ENCODE measurements around the gene IER5.

IER5 gene

GRCh38 chr1:181099152-181100014 is 10.9 kb downstream of the IER5 start:
- DNase-seq (ENCODE audit: low spot score) = no peak

GRCh38 chr1:181100015-181100905 is 11.8 kb downstream of the IER5 start:
- no peak for DNase-seq (ENCODE audit: low spot score)

DNA sequence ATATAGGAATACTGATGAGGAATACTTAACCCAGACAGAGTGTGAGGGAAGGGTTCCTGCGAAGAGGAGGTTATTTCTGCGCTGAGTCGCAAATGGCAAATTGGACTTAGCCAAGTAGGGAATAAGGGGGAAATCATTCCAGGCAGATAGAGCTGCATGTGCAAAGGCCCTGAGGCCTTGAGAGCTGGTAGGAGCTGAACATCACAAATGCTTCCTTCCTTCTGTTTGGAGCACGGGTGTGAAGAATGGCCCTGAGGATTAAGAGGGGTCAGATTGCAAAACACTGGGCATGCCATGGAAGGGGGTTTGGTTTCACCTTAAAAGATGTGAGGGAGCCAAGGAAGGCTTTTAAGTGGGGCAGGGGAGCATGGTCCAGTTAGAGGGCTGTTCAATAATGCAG is 12.4 kb downstream of the IER5 start:
- DNase-seq (ENCODE audit: low spot score) = no peak

DNA sequence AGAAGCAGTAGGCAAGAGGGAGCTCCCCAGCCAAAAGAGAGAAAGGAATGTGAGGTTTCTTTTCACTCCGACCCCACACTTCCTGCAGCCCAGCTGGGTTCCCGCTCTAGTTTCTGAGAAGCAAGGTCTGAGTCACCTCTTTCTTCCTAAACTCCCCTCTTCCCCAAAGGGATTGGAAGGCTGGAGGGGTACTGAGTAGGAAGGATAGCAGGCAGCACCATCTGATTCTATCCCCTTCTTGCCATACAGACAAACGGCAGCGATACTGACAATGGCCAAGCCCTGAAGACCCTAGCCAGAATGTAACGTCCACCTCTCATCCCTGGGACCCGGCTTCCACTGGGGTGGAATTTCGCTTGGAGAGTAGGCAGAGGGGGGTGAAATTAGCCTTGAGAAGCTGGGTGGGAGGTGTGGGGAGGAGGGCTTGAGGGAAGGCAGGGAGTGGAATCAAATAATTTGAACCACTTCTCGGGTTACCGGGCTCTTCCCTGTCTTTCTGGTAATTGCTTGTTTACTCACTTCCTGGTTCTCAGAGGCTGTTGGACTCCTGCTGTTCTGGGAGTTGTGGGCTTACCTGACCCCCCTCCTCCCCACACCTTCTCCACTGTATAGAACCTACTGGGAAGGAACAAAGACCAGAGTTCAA is 13.2 kb downstream of the IER5 start:
- no peak for DNase-seq (ENCODE audit: low spot score)

DNA sequence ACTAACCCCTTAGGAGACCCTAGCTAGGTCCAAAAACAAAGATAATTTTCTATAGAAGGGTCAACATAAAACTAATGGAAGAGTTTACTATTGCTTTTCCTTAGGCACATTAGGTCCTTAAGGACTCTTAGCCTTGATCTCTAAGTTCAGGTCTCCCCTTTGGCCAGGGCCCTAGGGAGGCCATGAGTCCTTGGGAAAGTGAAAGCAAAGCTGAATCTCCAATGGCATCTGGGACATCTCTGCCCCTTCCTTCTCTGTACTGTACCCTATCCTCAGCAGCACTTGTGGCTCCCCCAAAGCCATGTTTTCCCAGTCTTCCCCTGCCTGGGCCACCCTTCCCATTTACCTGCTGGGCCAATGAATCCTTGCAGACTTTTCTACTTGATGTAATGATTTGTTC is 14.3 kb downstream of the IER5 start:
- DNase-seq (ENCODE audit: low spot score) = no peak

DNA sequence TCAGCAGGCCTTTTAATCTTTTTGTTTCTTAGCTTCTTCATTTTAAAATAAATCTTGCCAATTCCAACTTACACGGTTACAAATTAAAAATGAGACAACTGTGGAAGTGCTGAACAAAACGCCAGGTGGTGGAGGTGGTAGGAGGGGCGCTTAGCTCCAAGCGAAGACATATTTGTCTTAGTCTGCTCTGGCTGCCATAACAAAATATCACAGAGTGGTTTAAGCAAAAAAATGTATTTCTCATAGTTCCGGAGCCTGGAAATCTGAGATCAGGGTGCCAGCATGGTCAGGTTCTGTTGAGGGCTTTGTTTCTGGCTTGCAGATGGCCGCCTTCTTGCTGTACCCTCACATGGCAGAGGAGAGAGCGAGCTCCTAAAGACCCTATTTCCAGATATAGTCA is 14.9 kb downstream of the IER5 start:
- DNase-seq (ENCODE audit: low spot score) = no peak

DNA sequence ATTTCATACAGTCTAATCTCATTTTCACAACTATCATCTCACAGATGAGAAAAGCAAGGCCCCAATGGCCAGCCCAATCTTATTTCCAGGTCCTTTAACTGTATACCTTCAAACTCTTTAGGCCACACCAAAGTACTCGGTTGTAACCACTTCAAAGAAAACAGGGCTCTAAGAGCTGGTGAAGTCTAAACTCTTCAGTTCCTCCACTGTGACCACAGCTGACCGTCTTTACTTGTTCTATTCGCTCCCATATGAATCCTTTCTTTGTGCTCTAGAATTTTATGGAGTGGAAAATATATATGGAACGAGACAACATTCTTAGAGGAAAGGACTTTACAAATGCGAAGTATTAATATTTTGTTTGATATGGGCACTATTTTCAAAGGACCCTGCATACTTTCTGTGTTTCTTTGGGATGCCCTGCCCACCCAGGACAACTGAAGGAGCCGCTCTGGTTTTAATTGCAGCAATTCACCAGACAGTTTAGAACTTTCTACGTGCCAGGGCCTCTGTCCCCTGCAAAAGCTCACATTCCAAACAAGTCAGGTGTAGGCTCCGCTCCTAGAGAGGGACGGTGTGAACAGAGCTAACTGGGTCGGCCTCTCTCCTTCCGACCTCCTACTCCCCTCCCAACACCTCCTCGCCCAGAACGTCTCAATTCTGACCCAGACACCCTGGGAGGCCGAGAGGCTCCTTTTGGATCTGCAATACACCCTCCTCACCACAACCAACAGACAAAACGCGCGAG is 15.7 kb downstream of the IER5 start:
- no peak for DNase-seq (ENCODE audit: low spot score)

GRCh38 chr1:181104790-181105133 is 16.3 kb downstream of the IER5 start:
- no peak for DNase-seq (ENCODE audit: low spot score)

DNA sequence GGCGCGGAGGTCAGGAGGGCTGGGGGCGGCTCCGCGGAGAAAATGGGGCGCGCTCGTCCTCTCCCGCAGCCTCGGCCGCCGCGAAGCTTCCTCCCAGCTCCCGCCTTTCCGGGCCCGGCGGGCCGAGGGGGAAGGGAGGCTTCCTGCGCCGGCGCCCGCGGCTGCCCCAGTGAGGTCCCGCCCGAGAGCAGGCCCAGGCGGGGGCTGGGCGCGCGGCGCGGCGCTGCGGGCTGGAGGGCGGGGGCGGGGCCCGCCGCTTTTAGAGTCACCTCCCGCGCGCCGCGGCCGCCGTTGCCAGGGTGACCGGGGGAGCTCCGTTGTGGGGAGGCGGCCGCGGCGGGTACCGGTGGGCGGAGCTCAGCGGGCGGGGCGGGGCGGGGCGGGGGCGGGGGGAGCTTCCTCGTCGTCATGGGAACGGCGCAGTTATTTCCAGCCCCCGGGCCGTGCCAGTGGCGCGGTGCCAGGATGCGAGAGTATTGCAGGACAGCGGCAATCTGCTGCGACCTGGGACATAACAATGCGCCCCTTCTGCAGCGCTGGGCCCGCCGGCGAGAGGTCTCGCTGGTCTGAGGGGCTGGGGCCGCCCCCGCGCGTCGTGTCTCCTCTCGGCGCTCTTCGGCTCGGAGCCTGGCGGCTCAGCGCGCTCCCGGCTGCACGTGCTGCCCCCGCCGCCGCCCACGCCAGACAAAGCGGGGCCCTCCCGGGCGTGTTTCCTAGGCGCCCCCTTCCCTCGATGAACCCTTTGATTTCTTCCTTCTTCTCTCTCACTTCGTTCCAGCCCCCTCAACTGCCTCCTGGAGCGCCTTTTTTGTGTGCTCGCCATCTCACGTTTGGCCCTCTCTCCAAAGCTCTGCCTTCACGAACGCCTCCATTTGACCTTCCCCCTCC is 16.9 kb downstream of the IER5 start:
- DNase-seq (ENCODE audit: low spot score) = peak; percentile 92

DNA sequence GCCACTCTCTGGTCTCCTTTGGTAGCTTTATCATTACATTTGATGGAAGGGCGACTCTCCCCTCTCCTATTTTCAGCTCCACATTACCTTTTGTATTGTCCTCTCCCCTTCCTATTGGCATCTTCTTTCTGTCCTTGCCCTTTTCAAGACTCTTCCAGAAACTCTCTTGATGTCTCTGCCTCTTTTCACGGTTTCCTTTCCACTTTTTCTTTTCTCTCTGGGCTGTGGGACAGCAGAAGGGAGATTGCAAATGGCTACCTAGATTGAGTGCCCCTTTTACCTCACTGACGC is 17.5 kb downstream of the IER5 start:
- DNase-seq (ENCODE audit: low spot score) = no peak

DNA sequence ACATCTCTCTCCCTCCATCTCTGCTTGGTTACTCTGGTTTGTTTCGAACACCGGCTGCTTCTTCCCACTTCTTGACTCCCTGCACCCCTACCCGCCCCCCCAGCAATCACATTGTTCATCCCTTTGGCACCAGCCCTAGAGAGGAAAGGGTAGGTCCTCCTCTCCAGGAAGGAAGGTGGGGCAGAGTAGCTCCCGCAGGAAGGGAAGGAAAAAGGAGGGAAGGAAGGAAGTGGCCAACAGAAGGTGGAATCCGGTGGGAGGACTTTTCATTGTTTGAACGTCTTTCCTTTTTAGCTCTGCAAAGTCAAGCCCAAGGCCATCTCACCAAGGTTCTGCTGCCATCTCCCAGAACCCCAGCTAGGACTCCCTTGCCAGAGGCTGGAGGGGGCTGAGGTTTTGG is 18.0 kb downstream of the IER5 start:
- no peak for DNase-seq (ENCODE audit: low spot score)

GRCh38 chr1:181107711-181108110 is 19.2 kb downstream of the IER5 start:
- no peak for DNase-seq (ENCODE audit: low spot score)

DNA sequence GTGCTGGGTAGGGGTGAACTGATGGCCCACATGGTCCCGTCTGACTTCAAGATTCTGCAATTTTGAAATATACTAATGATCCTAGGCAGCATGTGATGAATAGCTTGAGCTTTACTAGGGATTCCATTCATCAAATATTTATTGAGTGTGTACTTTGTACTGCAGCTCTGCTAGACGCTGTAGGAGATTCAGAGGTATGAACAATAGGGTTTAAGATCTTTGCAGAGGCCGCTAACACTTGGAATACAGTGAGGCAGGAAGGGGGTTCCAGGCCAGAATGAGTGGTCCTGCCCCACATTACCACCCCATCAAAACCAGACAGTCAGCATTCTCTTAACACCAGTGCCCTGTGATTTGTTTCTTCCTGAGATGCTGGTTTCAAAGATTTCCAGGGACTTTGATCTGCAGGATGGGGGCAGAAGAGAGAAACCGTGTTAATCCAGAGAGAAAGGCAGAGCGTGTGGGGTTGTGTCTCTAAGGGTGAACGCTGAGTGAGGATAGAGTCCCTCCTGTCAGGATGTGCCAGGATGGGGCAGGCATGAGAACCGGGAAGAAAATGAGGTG is 19.9 kb downstream of the IER5 start:
- no peak for DNase-seq (ENCODE audit: low spot score)

DNA sequence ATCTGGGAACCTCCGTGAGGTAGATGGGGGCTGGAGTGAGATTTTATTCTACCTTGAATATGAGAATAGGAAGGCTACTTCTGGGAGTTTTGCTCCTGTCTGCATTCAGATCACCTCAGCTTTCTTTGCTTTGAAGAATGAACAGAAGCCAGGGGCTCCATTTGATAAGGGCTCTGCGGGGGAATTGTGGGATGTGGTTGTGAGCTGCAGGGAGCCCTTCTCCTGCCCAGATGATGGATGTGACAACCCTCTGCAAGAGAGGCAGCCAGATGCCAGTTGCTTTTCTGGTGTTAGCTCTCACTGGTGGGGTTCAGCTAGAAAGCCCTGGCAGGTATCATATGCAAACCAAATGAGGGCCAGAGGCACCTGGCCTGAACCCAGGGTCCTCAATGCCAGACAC is 21.5 kb downstream of the IER5 start:
- no peak for DNase-seq (ENCODE audit: low spot score)

DNA sequence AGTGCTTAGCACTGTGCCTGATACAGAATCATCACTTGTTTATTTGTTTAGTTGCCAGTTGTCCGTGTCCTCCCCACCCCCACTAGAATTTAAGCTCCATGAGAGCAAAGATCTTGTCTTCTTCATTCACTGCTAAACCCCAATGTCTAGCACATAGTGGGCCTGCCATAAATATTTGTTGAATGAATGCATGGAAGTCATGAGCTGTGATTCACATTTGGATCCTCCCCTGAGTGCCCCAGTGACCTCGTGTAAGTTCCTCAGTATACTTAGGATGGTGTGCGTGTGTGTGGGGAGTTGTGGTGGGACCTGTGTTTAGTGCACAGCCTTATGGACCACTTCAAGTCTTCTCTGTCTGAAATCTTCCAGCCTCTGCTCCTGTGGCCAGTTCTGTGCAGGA is 23.1 kb downstream of the IER5 start:
- DNase-seq (ENCODE audit: low spot score) = no peak

GRCh38 chr1:181112071-181112929 is 23.8 kb downstream of the IER5 start:
- no peak for DNase-seq (ENCODE audit: low spot score)

DNA sequence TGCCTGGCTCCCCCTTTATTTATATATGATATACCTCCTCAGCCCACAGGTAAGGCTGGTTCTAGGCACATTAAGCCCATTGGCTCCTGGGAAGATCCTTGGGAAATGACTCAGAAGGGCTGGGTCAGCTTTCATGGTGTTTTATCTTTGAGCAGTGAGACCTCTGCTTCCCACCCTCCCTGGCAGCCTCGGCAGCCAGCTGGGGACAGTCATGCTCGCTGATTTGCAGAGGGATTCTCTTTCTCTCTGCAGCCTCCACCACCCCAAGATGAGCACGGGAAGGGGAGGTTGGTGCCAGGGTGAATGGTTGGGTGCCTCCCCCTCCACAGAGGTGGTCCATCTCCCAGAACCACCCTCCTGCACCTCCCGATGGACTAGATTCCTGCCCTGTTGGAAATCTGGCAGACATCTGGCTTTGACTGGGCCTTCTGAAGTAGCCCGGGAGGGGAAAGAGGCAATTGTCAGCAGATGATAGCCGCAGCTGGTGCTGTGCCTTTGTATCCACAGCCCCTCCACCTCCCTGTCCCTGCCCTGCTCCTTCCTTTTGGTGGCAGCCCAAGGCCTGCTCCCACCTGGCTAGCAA is 24.6 kb downstream of the IER5 start:
- no peak for DNase-seq (ENCODE audit: low spot score)

DNA sequence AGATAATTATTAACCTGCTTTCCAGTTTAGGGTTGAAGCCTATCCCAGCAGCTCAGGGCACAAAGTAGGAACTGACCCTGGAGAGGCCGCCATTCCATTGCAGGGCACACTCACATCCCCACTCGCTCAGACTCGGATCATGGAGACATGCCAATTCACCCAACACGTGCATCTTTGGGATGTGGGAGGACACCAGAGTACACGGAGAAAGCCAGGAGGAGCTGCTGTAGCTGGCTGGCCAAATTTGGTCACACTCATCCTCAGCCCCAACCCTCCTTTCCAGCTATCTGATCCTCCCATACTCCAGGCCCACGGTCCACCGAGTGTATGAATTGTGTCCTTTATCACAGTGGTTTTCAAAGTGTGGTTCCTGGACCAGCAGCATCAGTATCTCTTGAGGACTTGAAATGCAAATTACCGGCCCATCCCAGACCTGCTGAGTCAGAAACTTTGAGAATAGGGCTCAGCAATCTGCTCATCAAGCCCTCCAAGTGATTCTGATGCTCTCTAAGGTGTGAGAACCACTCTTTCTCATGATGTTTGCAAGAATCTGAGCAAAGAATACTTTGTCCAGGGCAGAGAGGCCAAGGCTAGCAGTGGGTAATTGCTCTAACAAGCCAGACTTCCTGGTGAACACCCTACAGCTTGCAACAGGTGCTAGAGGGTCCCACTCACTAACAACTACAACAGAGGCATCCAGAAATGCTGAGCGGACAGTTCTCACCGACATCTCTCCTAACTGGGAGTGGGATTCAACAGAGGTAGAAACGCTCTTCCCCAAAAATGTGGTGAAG is 26.3 kb downstream of the IER5 start:
- no peak for DNase-seq (ENCODE audit: low spot score)

DNA sequence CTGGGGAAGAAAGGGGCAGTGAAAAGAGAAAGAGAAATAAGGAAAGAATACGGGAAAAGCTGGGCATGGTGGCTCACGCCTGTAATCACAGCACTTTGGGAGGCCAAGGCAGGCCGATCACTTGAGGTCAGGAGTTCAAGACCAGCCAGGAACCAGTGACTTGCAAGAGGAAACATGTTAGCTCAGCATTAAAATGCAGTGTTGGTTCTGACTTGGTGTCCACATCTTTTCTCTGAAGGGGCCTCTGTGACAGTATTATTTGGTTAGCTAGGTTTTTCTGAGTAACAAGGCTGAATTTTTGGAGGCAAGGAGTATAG is 26.8 kb downstream of the IER5 start:
- no peak for DNase-seq (ENCODE audit: low spot score)
